ENCODE results near the gene BSPRY. TPM values are rescaled to one million over a fixed set of nuclear protein-coding genes. Genes with fewer than 3 reads are reported as not detected.

BSPRY gene
- total and polyA plus RNA-seq, 2 of the 13 experiments (the other 11 are each of a cell fraction or from before 2014, with no cell fraction given), result 0.09 to 0.26 TPM

DNA sequence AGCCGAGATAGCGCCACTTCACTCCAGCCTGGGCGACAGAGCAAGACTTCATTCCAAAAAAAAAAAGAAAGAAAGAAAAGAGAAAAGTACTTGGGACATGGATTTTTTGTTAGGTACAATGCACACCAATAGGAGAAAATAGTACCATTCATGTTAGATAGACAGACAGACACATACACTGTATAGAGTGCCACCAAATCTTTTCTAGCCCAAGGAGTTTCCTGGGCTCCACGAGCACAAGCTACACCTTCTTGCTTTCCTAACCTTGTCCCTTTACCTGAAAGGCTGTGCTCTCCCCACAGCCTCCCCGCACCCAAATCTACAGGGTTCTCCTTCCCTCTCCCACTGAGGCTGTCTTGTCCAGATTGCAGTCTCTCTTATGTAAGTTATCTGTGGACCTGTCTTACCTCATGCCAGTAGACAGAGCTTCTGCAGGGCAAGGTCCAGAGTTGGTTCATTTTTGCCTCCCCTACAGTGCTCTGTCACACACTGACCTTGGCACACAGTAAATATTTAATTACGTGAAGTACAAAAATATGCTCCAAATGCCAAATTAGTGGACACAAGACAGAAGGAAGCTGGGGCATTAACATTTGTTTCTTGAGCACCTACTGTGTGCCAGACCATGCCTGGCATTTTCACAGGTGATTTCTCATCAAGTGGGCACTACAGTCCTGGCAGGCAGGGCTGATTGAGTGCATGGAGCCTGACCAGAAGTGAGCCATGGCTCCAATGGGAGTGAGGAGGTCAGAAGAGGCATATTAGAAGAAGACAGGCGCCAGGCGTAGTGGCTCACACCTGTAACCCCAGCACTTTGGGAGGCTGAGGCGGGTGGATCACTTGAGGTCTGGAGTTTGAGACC is 45.9 kb downstream of the BSPRY start (continued):
- TF ChIP-seq, protein P1, sequence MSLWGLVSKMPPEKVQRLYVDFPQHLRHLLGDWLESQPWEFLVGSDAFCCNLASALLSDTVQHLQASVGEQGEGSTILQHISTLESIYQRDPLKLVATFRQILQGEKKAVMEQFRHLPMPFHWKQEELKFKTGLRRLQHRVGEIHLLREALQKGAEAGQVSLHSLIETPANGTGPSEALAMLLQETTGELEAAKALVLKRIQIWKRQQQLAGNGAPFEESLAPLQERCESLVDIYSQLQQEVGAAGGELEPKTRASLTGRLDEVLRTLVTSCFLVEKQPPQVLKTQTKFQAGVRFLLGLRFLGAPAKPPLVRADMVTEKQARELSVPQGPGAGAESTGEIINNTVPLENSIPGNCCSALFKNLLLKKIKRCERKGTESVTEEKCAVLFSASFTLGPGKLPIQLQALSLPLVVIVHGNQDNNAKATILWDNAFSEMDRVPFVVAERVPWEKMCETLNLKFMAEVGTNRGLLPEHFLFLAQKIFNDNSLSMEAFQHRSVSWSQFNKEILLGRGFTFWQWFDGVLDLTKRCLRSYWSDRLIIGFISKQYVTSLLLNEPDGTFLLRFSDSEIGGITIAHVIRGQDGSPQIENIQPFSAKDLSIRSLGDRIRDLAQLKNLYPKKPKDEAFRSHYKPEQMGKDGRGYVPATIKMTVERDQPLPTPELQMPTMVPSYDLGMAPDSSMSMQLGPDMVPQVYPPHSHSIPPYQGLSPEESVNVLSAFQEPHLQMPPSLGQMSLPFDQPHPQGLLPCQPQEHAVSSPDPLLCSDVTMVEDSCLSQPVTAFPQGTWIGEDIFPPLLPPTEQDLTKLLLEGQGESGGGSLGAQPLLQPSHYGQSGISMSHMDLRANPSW (CRISPR knock-in tag; IDR thresholded peaks at IDR 0.05; ENCODE audit: borderline replicate concordance), result no peak; the same call in 1 of the 2 replicates
- TF ChIP-seq SYNCRIP (IDR thresholded peaks at IDR 0.05; ENCODE audit: insufficient read depth, low read depth, low read length) (no peak), ZNF30 (CRISPR knock-in tag; IDR thresholded peaks at IDR 0.05) (no peak), ZNF720 (CRISPR knock-in tag; IDR thresholded peaks at IDR 0.05) (no peak), ZNF296 (CRISPR knock-in tag; conservative IDR thresholded peaks at IDR 0.05) (no peak), NFKBIZ (CRISPR knock-in tag; IDR thresholded peaks at IDR 0.05) (no peak), ZNF251 (CRISPR knock-in tag; IDR thresholded peaks at IDR 0.05) (no peak), HNRNPK (IDR thresholded peaks at IDR 0.05; ENCODE audit: low read depth, low read length, poor library complexity, severe bottlenecking) (no peak), NFE2 (CRISPR knock-in tag; IDR thresholded peaks at IDR 0.05) (no peak), ZNF3 (CRISPR knock-in tag; IDR thresholded peaks at IDR 0.05) (peak; percentile 44; the same call in 1 of the 2 replicates), ZMYM2 (CRISPR knock-in tag; IDR thresholded peaks at IDR 0.05) (peak; percentile 94), ZNF792 (CRISPR knock-in tag; IDR thresholded peaks at IDR 0.05) (peak; percentile 47; the same call in 1 of the 2 replicates), HMG20B (CRISPR knock-in tag; conservative IDR thresholded peaks at IDR 0.05) (no peak), ASH2L (IDR thresholded peaks at IDR 0.05; ENCODE audit: insufficient read length, low read depth, low read length) (peak; percentile 33), HOXD1 (CRISPR knock-in tag; IDR thresholded peaks at IDR 0.05) (no peak), ZSCAN30 (CRISPR knock-in tag; IDR thresholded peaks at IDR 0.05) (no peak), CBFB (CRISPR knock-in tag; IDR thresholded peaks at IDR 0.05) (no peak), IRX3 (CRISPR knock-in tag; IDR thresholded peaks at IDR 0.05; ENCODE audit: borderline replicate concordance, low read depth) (no peak), ZNF235 (CRISPR knock-in tag; IDR thresholded peaks at IDR 0.05; ENCODE audit: borderline replicate concordance) (no peak)
- TF ChIP-seq, protein P2, sequence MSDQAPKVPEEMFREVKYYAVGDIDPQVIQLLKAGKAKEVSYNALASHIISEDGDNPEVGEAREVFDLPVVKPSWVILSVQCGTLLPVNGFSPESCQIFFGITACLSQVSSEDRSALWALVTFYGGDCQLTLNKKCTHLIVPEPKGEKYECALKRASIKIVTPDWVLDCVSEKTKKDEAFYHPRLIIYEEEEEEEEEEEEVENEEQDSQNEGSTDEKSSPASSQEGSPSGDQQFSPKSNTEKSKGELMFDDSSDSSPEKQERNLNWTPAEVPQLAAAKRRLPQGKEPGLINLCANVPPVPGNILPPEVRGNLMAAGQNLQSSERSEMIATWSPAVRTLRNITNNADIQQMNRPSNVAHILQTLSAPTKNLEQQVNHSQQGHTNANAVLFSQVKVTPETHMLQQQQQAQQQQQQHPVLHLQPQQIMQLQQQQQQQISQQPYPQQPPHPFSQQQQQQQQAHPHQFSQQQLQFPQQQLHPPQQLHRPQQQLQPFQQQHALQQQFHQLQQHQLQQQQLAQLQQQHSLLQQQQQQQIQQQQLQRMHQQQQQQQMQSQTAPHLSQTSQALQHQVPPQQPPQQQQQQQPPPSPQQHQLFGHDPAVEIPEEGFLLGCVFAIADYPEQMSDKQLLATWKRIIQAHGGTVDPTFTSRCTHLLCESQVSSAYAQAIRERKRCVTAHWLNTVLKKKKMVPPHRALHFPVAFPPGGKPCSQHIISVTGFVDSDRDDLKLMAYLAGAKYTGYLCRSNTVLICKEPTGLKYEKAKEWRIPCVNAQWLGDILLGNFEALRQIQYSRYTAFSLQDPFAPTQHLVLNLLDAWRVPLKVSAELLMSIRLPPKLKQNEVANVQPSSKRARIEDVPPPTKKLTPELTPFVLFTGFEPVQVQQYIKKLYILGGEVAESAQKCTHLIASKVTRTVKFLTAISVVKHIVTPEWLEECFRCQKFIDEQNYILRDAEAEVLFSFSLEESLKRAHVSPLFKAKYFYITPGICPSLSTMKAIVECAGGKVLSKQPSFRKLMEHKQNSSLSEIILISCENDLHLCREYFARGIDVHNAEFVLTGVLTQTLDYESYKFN (CRISPR knock-in tag; conservative IDR thresholded peaks at IDR 0.05), result peak; percentile 97
- TF ChIP-seq, protein P3, sequence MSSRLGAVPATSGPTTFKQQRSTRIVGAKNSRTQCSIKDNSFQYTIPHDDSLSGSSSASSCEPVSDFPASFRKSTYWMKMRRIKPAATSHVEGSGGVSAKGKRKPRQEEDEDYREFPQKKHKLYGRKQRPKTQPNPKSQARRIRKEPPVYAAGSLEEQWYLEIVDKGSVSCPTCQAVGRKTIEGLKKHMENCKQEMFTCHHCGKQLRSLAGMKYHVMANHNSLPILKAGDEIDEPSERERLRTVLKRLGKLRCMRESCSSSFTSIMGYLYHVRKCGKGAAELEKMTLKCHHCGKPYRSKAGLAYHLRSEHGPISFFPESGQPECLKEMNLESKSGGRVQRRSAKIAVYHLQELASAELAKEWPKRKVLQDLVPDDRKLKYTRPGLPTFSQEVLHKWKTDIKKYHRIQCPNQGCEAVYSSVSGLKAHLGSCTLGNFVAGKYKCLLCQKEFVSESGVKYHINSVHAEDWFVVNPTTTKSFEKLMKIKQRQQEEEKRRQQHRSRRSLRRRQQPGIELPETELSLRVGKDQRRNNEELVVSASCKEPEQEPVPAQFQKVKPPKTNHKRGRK (CRISPR knock-in tag; IDR thresholded peaks at IDR 0.05), result no peak
